GM21529 (cell line): ENCODE data around the gene PRRT2.

ENCODE experiments used
- ATAC-seq: cut with Tn5 transposase; IDR thresholded peaks from one replicate; pipeline ENCODE4 v1.9.1; 2021; ENCODE audit not compliant: unreplicated experiment

PRRT2 gene

DNA sequence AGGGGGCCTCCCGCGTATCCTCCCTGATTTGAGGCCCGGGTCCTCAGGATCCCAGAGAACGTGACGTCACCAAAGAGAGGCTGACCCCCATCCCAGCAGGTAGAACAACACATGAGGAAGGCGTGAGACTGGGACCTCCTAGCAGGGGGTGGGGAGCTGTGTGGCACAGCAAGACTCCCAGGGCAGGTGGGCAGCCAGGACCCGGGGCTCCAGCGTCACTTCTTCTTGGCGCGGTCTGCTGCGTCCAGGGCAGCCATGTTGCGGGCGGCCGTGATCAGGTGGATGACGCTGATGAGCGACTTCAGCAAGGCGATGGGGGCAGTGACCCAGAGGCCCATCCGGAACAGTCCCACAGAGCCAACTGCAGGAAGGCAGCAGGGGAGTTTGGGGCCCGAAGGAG lies 47.0 kb downstream of the PRRT2 start:
- ATAC-seq, result no peak

DNA sequence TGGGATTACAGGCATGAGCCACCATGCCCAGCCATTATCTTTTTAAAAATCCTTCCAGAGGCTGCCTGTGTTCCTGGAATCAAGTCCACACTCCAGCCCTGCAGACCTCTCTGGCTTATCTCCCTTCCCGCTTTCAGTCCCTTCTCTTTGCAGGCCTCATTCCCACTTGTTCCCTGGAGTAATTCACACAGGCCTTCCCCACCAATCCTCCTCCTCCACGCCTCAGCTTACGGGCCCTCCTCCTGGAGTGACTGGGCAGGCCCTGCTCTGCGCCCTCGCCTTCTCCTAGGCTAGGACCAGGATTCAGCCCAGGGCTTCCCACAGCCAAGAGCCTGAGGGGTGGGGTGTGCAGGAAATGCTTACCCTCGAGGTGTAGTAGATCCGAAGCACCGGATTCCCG lies 48.2 kb downstream of the PRRT2 start:
- ATAC-seq, result no peak

DNA sequence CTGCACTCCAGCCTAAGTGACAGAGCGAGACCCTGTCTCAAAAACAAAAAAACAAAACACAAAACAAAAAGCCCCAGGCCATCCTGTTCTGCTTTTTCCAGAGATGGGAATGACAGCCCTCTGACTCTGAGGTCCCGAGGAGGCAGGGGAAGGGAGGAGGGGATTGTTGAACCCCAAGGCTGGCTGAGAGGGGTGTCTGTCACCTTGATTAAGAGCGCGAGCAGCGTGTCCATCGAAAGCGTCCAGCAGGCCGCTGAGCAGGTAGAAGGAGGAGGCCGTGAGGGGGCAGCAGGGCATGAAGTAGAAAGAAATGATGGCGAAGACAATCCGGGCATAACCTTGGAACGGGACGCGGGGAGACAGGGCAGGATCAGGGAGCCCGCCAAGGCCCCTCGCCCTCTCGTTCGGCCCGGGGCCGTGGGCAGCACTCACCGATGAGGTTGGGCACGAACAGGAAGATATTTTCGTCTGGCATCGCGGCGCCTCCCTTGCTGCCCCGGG lies 50.4 kb downstream of the PRRT2 start:
- ATAC-seq, result no peak

DNA sequence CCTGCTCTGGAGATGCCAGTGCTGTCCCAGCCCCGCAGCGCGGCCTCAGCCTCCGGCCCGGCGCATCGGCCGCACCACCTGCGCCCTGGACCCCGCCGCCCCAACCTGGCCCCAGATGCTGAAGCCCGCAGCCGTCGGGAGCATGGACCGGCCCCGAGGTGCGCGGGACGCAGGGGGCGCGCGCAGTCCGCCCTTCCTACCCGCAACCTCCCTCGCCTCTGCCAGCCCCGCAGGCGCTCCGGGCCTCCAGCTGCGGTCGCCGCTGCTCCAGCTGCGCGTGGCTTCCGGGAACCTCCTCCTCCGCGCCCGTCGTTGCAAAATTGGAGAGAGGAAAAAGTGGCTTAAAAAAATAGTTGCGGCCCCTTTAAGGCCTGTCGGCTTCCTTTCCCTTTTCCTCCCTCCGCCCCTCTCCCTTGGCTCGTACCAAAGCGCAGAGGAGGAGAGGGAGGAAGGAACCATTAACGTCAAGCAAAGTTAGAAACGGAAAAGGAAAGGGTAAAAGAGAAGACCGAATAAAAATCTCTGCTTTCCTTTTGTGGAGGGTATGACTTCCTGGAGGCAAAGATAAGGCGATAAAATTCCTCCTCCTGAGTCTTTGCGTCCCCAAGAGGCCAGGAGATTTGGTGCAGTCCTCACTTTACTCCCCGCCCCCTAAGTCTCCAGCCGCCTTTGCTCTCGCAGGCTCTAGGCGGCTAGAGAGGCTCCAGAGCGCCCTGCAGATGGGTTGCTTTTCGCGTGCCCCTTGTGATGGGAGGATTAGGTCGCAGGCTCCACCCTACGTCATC lies 51.1 kb downstream of the PRRT2 start, which contains the start of gene CDIPT:
CDIPT (minus strand) TSS at position 343 of the 785 bp plus-strand sequence. CDS start 369 bp downstream, outside the sequence.
- ATAC-seq, result peak; percentile 92

DNA sequence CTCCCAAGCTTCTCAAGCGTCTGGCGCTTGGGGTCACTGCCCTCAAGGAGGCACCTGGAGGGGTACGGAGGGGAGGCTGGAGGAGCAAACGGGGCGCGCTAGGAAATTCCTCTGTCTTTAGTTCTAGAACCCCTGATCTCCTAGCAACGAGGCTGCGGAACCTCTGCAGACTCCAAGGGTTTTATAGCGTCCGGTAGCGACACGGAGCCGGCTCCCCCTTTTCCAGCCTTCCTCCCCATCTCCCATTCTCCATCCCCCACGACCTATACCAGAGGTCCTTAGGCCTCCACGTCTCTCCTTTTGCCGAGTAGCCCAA lies 51.6 kb downstream of the PRRT2 start:
- ATAC-seq, result no peak

DNA sequence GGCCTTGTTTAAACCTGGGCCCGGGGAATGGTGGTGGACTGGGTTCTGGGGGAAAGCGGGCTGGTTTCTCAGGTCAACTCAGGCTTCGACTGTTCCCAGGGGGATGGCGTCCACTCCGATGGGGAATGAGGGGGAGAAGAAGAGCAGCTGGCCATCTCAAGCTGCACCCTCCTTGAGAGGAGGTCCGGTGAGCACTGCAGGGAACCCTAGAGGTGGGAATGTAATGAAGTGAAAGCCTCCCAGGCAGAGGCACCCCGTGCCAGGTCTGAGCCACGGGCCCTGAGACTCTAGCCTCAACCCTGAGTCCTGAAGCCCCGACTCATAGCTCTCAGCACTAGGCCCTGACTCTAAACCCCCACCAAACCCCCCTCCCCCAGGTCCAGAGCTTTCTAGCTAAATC lies 52.2 kb downstream of the PRRT2 start:
- no peak for ATAC-seq
